Non-pigmented ciliary epithelial cell (primary cell): ENCODE results near the gene LAPTM5.
"Not testable (repeated sequence)": the region's sequence is repeated elsewhere in the genome, so short reads cannot be mapped to it uniquely, and the experiment has no call there.

ENCODE experiments used
- DNase-seq: peaks from one replicate; pipeline ENCODE4 v3.0.0-alpha.2; 2010; ENCODE audit warnings: low read depth

Gene LAPTM5

GRCh38 chr1:30757352-30758120 lies at the start of gene LAPTM5:
LAPTM5 (minus strand) TSS chr1:30757774; CDS start chr1:30757745, 29 bp downstream.
- no peak for DNase-seq

GRCh38 chr1:30806381-30807317 lies 49.1 kb upstream of the LAPTM5 start:
- DNase-seq: no peak

GRCh38 chr1:30805304-30806003 lies 47.9 kb upstream of the LAPTM5 start:
- no peak for DNase-seq

GRCh38 chr1:30804822-30805221 lies 47.2 kb upstream of the LAPTM5 start:
- no peak for DNase-seq

GRCh38 chr1:30804352-30804751 lies 46.8 kb upstream of the LAPTM5 start:
- no peak for DNase-seq

GRCh38 chr1:30803562-30803961 lies 46.0 kb upstream of the LAPTM5 start:
- DNase-seq: no peak

GRCh38 chr1:30801771-30802198 lies 44.2 kb upstream of the LAPTM5 start:
- no peak for DNase-seq

- DNase-seq: no peak
Observed at GRCh38 chr1:30799233-30799511, 41.6 kb upstream of the LAPTM5 start.

GRCh38 chr1:30798389-30799232 lies 41.0 kb upstream of the LAPTM5 start:
- no peak for DNase-seq

- DNase-seq: no peak
Observed at GRCh38 chr1:30795026-30795425, 37.5 kb upstream of the LAPTM5 start.

- no peak for DNase-seq
Observed at GRCh38 chr1:30794260-30794659, 36.7 kb upstream of the LAPTM5 start.

GRCh38 chr1:30793209-30793608 lies 35.6 kb upstream of the LAPTM5 start:
- DNase-seq: no peak

- no peak for DNase-seq
Observed at GRCh38 chr1:30791868-30792267, 34.3 kb upstream of the LAPTM5 start.

- DNase-seq: no peak
Observed at GRCh38 chr1:30790850-30791778, 33.5 kb upstream of the LAPTM5 start.

GRCh38 chr1:30790256-30790525 lies 32.6 kb upstream of the LAPTM5 start:
- DNase-seq: not testable (repeated sequence)

GRCh38 chr1:30789388-30790255 lies 32.0 kb upstream of the LAPTM5 start:
- no peak for DNase-seq

GRCh38 chr1:30788580-30789387 lies 31.2 kb upstream of the LAPTM5 start:
- DNase-seq: no peak

- no peak for DNase-seq
Observed at GRCh38 chr1:30787856-30788495, 30.4 kb upstream of the LAPTM5 start.
